IPS-11a (cell line): Measurements from ENCODE around the gene MT1G.
A peak's percentile ranks its signal among the peaks of the same experiment; 100 is the strongest.
"Not testable (repeated sequence)": the region's sequence is repeated elsewhere in the genome, so short reads cannot be mapped to it uniquely, and the experiment has no call there.

Source experiments
- H3K4me3 ChIP-seq: one replicate; pipeline ENCODE4 v1.5.1; 2013; ENCODE audit warnings: low read depth, low read length, control low read depth

The MT1G gene

GRCh38 chr16:56621665-56622445 lies 46.0 kb downstream of the MT1G start:
- not testable (repeated sequence) for H3K4me3 ChIP-seq

GRCh38 chr16:56620339-56620897 lies 47.4 kb downstream of the MT1G start:
- no peak overlapping the region for H3K4me3 ChIP-seq

DNA sequence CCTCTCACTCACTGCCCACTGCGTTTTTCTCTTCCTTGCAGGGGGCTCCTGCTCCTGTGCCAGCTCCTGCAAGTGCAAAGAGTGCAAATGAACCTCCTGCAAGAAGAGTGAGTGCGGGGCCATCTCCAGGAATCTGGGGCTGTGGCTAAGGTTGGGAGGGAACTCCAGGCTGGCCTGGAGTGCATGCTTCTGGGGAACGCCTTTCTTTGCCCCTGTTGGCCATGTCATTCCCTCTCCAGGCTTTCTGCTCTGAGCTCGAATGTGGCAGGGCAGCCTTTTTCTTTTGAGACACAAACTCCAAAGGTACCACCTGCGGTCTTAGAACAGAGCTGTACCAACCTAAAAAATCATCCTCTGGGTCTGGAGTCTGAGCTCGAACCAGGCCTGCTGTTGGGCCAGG lies 49.7 kb downstream of the MT1G start:
- H3K4me3 ChIP-seq: no peak overlapping the region

DNA sequence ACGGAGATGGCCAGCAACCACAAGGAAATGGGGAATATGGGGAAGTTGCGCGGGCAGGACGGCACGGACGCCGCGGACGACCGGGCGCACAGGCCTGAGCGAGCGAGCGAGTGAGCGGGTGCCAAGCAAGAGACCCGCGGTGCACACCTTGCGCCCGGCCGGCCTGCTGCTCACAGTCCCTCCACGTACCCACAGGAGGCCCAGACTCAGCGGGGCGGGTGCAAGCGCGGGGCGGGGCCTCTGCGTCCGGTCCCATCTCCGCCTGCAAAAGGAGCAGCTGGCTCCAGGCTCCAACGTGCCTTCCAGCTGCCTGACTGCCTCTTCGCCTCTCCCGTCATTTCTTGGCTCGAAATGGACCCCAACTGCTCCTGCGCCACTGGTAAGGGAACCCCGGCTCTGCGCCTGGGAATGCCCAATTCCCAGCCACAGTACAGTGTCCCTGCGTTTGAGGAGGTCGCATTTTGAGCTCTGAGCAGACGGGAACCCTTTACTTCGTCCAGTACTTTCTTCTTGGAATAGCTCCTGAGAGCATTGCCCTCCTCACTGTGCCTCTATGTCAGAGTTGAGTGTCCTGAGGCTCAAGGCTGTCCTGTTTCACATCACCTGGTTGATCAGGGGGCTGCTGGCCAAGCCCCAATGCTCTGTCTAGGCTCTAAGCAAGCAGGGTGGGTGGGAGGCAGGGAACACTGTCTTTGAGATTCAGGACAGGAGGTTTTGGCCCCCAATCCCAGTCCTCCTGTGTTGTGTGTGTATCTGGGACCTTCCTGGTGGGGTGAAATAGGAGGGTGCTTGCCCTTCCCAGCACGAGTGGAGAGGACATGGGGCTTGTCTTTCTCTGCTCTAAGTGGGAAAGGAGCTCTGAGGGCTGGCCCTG lies 50.4 kb downstream of the MT1G start:
- H3K4me3 ChIP-seq: peak overlapping the region; percentile 50
